CD4-positive, alpha-beta T cell (primary cell): ENCODE data around the gene SLC1A3. TPM values are rescaled to one million over a fixed set of nuclear protein-coding genes. Genes with fewer than 3 reads are reported as not detected.
A peak's percentile ranks its signal among the peaks of the same experiment; 100 is the strongest.

Experiments
- ATAC-seq: fragments of 200-7000 bp; cut with Tn5 transposase; one replicate; pipeline ENCODE4 v1.10.0; 2022; ENCODE audit warnings: mild to moderate bottlenecking; ENCODE audit not compliant: poor library complexity
- CTCF ChIA-PET: fragments of 350-600 bp; sonication (Branson Sonifier 250); formaldehyde crosslinking; loops from one replicate; lab custom pipeline; 2021; ENCODE audit warnings: antibody characterized with exemption, inconsistent platforms; lab: Charles Lee
- POLR2A ChIA-PET: fragments of 350-600 bp; sonication (Branson Sonifier 250); formaldehyde crosslinking; loops from one replicate; lab custom pipeline; 2021; ENCODE audit warnings: antibody characterized with exemption, inconsistent platforms; lab: Charles Lee
- DNase-seq, 14 experiments: peaks; one replicate each; pipeline ENCODE4 v3.0.0-alpha.2; 2013 to 2020; ENCODE audit warnings: mixed read lengths in 2 of 14
- H3K27ac ChIP-seq, 2 donors: one replicate each; pipeline versions ENCODE4 v1.5.1 to v1.7.0; 2013; ENCODE audit warnings: low read length in 2 of 2, low read depth in 1 of 2, mild to moderate bottlenecking in 1 of 2
- H3K27me3 ChIP-seq, 2 experiments: 1 replicate in 1 of 2; 2 replicates in 1 of 2; pipeline versions ENCODE4 v1.6.1 to v1.7.0; 2013; ENCODE audit warnings: low read length in 2 of 2, control low read depth in 1 of 2, mild to moderate bottlenecking in 1 of 2, moderate library complexity in 1 of 2; ENCODE audit not compliant: insufficient read depth in 2 of 2, control insufficient read depth in 1 of 2
- H3K36me3 ChIP-seq: one replicate; pipeline ENCODE4 v1.6.1; 2013; ENCODE audit warnings: low read length, control low read depth; ENCODE audit not compliant: insufficient read depth
- H3K4me1 ChIP-seq: one replicate; pipeline ENCODE4 v1.6.1; 2013; ENCODE audit warnings: low read length, control low read depth; ENCODE audit not compliant: insufficient read depth
- H3K4me3 ChIP-seq: one replicate; pipeline ENCODE4 v1.5.1; 2013; ENCODE audit warnings: mild to moderate bottlenecking, low read length, moderate library complexity
- H3K9me3 ChIP-seq, 2 experiments: 1 replicate in 1 of 2; 2 replicates in 1 of 2; pipeline versions ENCODE4 v1.6.1 to v1.7.0; 2013; ENCODE audit warnings: low read length in 2 of 2, mild to moderate bottlenecking in 2 of 2, control low read depth in 1 of 2, moderate library complexity in 1 of 2; ENCODE audit not compliant: control insufficient read depth in 1 of 2, insufficient read depth in 1 of 2
- H3K27ac Mint-ChIP-seq: one replicate; pipeline ENCODE4 v1.8.0; 2020; ENCODE audit warnings: mixed read lengths
- H3K27me3 Mint-ChIP-seq: one replicate; pipeline ENCODE4 v1.8.0; 2021; ENCODE audit warnings: mixed read lengths
- H3K36me3 Mint-ChIP-seq: one replicate; pipeline ENCODE4 v1.8.0; 2021; ENCODE audit warnings: low read depth, mixed read lengths
- H3K4me1 Mint-ChIP-seq: one replicate; pipeline ENCODE4 v1.8.0; 2021; ENCODE audit warnings: low read depth, mixed read lengths
- H3K4me3 Mint-ChIP-seq: one replicate; pipeline ENCODE4 v1.8.0; 2020; ENCODE audit warnings: mild to moderate bottlenecking, mixed read lengths
- H3K9me3 Mint-ChIP-seq: one replicate; pipeline ENCODE4 v1.8.0; 2020; ENCODE audit warnings: mixed read lengths
- intact Hi-C, 2 experiments: fragments of 100-400 bp; cut with DNase I in 1 of 2; cut with micrococcal nuclease in 1 of 2; formaldehyde crosslinking; loops; one replicate each; pipeline versions ENCODE4 v1.15.1 to v1.9.0; 2023 to 2025; cut with DNase I, micrococcal nuclease
- total RNA-seq, 174 experiments: library from RNA in 2 of 174; stranded (reverse) in 2 of 174; gene quantifications; one replicate each; pipeline ENCODE4 v1.2.3 and lab custom pipeline; 2021 to 2026
- TF ChIP-seq, protein P1 (sequence below): fragments of 200-600 bp; IDR thresholded peaks from one replicate; pipeline ENCODE4 v1.8.0; 2022; ENCODE audit warnings: antibody characterized with exemption, mild to moderate bottlenecking

SLC1A3 gene
- total RNA-seq, 2 experiments from 2014 or later, result not detected

- CTCF ChIA-PET, result no interaction called here
- peaks cover 15% of the 10 kb centered on the region for H3K4me1 Mint-ChIP-seq
- Histone ChIP-seq H3K4me1 (peaks cover 21% of the 10 kb centered on the region), H3K4me3 (peak overlapping the region; percentile 50), H3K27ac (no peak overlapping the region), H3K27me3 (no peaks in the 10 kb centered on the region), H3K9me3 (no peaks in the 10 kb centered on the region), H3K36me3 (no peaks in the 10 kb centered on the region)
- peak overlapping the region; percentile 40 for H3K27ac Mint-ChIP-seq
- ATAC-seq (no peak), DNase-seq (peak in 2 of 14 experiments; percentile 31 to 33)
- POLR2A ChIA-PET, result interaction anchor here (1.8 kb wide), 1 partner anchor 153 kb away, joined by 13 read pairs; the partner anchor contains the start of gene NIPBL
- H3K36me3 Mint-ChIP-seq, result no peaks in the 10 kb centered on the region
- peak overlapping the region; percentile 75 for H3K4me3 Mint-ChIP-seq
- intact Hi-C loops, result no loop called here
- H3K9me3 Mint-ChIP-seq, result no peaks in the 10 kb centered on the region
- H3K27me3 Mint-ChIP-seq, result peaks cover 3% of the 10 kb centered on the region
- TF ChIP-seq, protein P1, sequence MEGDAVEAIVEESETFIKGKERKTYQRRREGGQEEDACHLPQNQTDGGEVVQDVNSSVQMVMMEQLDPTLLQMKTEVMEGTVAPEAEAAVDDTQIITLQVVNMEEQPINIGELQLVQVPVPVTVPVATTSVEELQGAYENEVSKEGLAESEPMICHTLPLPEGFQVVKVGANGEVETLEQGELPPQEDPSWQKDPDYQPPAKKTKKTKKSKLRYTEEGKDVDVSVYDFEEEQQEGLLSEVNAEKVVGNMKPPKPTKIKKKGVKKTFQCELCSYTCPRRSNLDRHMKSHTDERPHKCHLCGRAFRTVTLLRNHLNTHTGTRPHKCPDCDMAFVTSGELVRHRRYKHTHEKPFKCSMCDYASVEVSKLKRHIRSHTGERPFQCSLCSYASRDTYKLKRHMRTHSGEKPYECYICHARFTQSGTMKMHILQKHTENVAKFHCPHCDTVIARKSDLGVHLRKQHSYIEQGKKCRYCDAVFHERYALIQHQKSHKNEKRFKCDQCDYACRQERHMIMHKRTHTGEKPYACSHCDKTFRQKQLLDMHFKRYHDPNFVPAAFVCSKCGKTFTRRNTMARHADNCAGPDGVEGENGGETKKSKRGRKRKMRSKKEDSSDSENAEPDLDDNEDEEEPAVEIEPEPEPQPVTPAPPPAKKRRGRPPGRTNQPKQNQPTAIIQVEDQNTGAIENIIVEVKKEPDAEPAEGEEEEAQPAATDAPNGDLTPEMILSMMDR, result no peak
Observed at GRCh38 chr5:36723912-36724311, 117.5 kb downstream of the SLC1A3 start.

- Histone ChIP-seq H3K36me3 (no peaks in the 10 kb centered on the region), H3K9me3 (no peaks in the 10 kb centered on the region), H3K4me3 (peak overlapping the region; percentile 50), H3K27ac (no peak overlapping the region), H3K4me1 (peaks cover 21% of the 10 kb centered on the region), H3K27me3 (no peaks in the 10 kb centered on the region)
- ChIA-PET CTCF (no interaction called here), POLR2A (interaction anchor here (1.8 kb wide), 1 partner anchor 152 kb away, joined by 13 read pairs; the partner anchor contains the start of gene NIPBL)
- H3K36me3 Mint-ChIP-seq, result no peaks in the 10 kb centered on the region
- intact Hi-C loops, result loop anchor here in 1 of 2 experiments (5.0 kb wide), 1 partner anchor 218 kb away; no protein-coding TSS in a partner anchor
- peaks cover 18% of the 10 kb centered on the region for H3K4me1 Mint-ChIP-seq
- peak overlapping the region; percentile 40 for H3K27ac Mint-ChIP-seq
- TF ChIP-seq, protein P1, result no peak
- no peaks in the 10 kb centered on the region for H3K9me3 Mint-ChIP-seq
- peaks cover 4% of the 10 kb centered on the region for H3K27me3 Mint-ChIP-seq
- peak in 12 of 14 experiments; percentile 4 to 71 (median 22) for DNase-seq
- H3K4me3 Mint-ChIP-seq, result peak overlapping the region; percentile 75
- peak; percentile 83 for ATAC-seq
Observed at GRCh38 chr5:36724467-36725332, 118.3 kb downstream of the SLC1A3 start.

DNA sequence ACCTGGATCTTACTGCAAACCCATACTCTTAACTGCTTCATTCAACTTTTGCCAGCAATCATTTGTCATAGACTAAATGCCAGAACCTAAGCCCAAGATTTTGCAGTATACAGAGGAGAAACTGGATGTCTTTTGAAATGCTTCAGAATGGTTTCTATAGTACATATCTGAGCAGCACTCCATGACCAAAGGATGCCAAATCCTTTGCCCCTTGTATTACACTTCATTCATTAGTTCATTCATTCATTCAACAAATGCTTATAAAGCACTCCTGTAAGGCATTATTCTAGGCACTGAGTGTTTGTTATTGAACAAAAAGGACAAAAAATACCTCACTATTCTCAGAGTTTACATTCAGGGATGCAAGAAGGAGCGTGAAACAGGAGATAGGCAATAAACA lies 119.9 kb downstream of the SLC1A3 start:
- ChIA-PET POLR2A (no interaction called here), CTCF (no interaction called here)
- Mint-ChIP-seq H3K27me3 (peaks cover 4% of the 10 kb centered on the region), H3K9me3 (no peaks in the 10 kb centered on the region), H3K36me3 (no peaks in the 10 kb centered on the region), H3K27ac (no peak overlapping the region), H3K4me3 (no peak overlapping the region), H3K4me1 (peaks cover 18% of the 10 kb centered on the region)
- H3K4me3 ChIP-seq, result no peak overlapping the region
- intact Hi-C loops, result loop anchor here in 1 of 2 experiments (5.0 kb wide), 1 partner anchor 216 kb away; no protein-coding TSS in a partner anchor
- TF ChIP-seq, protein P1, result no peak
- no peak for DNase-seq
- no peaks in the 10 kb centered on the region for H3K36me3 ChIP-seq
- H3K27ac ChIP-seq, result no peak overlapping the region
- no peaks in the 10 kb centered on the region for H3K27me3 ChIP-seq
- ATAC-seq, result no peak
- no peaks in the 10 kb centered on the region for H3K9me3 ChIP-seq
- H3K4me1 ChIP-seq, result peaks cover 21% of the 10 kb centered on the region
